UCSD-AML1 (cell line): ENCODE results near the gene CIART.
"Not testable (repeated sequence)": the region's sequence is repeated elsewhere in the genome, so short reads cannot be mapped to it uniquely, and the experiment has no call there.

Experiments
- DNase-seq: peaks from one replicate; lab custom pipeline; 2025; ENCODE audit not compliant: unreplicated experiment; lab: John Stamatoyannopoulos, UW

The CIART gene

GRCh38 chr1:150302338-150302737 is 20.0 kb downstream of the CIART start:
- DNase-seq: no peak

- DNase-seq: no peak
Measured at GRCh38 chr1:150302902-150303301, 20.5 kb downstream of the CIART start.

DNA sequence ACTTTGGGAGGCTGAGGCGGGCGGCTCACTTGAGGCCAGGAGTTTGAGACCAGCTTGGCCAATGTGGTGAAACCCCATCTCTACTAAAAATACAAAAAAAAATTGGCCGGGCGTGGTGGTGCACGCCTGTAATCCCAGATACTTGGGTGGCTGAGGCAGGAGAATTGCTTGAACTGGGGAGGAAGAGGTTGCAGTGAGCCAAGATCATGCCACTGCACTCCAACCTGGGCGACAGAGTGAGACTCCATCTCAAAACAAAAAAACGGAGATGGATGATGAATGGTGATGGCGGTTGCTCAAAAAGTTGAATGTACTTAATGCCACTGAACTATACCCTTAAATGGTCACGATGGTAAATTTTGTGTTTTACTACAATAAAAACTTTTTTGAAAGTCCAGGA is 26.2 kb downstream of the CIART start:
- DNase-seq: not testable (repeated sequence)

- no peak for DNase-seq
Measured at GRCh38 chr1:150309758-150310508, 27.6 kb downstream of the CIART start.

GRCh38 chr1:150311762-150312161 is 29.4 kb downstream of the CIART start:
- no peak for DNase-seq

- DNase-seq: not testable (repeated sequence)
Measured at GRCh38 chr1:150314691-150315090, 32.3 kb downstream of the CIART start.

DNA sequence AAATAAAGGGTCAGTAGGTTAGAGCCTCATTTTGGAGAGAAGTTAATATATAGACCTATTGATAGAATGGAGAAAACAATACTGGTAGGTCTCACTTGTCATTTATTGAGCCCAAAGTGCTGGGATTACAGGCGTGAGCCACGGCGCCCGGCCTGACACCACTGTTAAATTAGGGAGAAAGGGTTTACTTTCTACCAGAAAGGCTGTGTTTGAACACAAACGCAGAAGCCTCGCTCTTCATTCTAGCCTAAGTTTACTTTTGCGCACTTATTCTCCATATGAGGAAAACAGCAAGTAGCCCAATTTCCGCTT is 38.3 kb downstream of the CIART start:
- no peak for DNase-seq

DNA sequence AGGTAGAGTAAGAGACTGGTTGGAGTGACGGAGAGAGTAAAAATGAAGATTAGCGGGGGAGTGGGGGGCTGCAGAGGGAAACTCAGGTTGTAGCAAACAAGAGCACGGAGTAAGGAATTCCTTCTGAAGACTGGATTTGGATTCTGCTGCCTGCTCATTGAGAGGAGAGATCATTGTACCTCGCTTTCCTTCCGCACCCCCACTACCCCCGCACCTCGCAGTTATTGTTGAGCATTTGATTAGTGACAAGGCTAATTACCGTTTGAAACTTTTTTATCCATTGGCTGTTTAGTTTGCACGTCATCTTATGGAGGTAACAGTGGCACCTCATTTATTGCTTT is 39.4 kb downstream of the CIART start:
- DNase-seq: no peak

- DNase-seq: no peak
Measured at GRCh38 chr1:150322310-150322709, 40.0 kb downstream of the CIART start.

DNA sequence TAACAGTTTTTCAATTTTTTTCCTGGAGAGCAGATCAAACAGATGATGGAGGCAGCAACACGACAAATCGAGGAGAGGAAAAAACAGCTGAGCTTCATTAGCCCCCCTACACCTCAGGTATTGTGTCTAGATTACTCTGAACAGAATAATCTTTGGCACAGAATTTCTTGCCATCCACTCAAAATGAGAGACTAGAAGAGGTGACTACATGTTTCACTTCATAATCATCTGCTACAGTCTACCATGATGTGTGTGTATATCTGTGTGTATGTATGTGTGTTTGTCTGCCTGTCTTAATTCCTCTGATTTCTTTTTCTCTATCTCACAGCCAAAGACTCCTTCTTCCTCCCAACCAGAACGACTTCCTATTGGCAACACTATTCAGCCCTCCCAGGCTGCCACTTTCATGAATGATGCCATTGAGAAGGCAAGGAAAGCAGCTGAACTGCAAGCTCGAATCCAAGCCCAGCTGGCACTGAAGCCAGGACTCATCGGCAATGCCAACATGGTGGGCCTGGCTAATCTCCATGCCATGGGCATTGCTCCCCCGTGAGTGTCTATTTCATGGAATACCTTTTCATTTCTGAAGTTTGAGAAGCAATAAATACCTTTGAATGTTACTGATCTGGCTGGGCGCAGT is 50.4 kb downstream of the CIART start:
- no peak for DNase-seq
